Stimulated activated naive CD4-positive, alpha-beta T cell (primary cell): ENCODE data around the gene ST14.

Experiments used
- DNase-seq, 6 experiments: peaks; one replicate each; lab custom pipeline; 2025; lab: John Stamatoyannopoulos, UW

ST14 gene

GRCh38 chr11:130136107-130136506, 23.5 kb upstream of the ST14 start:
- DNase-seq, result no peak

- no peak for DNase-seq
Measured at GRCh38 chr11:130137999-130138398, 21.6 kb upstream of the ST14 start.

GRCh38 chr11:130139401-130139800, 20.2 kb upstream of the ST14 start:
- no peak for DNase-seq

- no peak for DNase-seq
Measured at GRCh38 chr11:130141561-130142341, 17.8 kb upstream of the ST14 start.

GRCh38 chr11:130144141-130144540, 15.4 kb upstream of the ST14 start:
- no peak for DNase-seq

- DNase-seq, result no peak
Measured at GRCh38 chr11:130144861-130145281, 14.7 kb upstream of the ST14 start.

GRCh38 chr11:130145311-130145812, 14.2 kb upstream of the ST14 start:
- DNase-seq, result no peak

- DNase-seq, result no peak
Measured at GRCh38 chr11:130145975-130146776, 13.4 kb upstream of the ST14 start.

- DNase-seq, result peak in 1 of 6 experiments; percentile 5
Measured at GRCh38 chr11:130146796-130147195, 12.8 kb upstream of the ST14 start.

GRCh38 chr11:130148796-130149326, 10.7 kb upstream of the ST14 start:
- no peak for DNase-seq

- no peak for DNase-seq
Measured at GRCh38 chr11:130150790-130151189, 8.8 kb upstream of the ST14 start.

GRCh38 chr11:130151196-130151595, 8.4 kb upstream of the ST14 start:
- no peak for DNase-seq

- no peak for DNase-seq
Measured at GRCh38 chr11:130156108-130157022, 3.2 kb upstream of the ST14 start.

GRCh38 chr11:130157101-130157500, 2.5 kb upstream of the ST14 start:
- no peak for DNase-seq

- no peak for DNase-seq
Measured at GRCh38 chr11:130157840-130158239, 1.7 kb upstream of the ST14 start.

GRCh38 chr11:130159139-130159538, 443 bp upstream of the ST14 start:
- DNase-seq, result no peak

GRCh38 chr11:130160498-130161155, 1.0 kb downstream of the ST14 start:
- DNase-seq, result no peak

GRCh38 chr11:130161441-130162145, 2.0 kb downstream of the ST14 start:
- no peak for DNase-seq

GRCh38 chr11:130162733-130163132, 3.2 kb downstream of the ST14 start:
- no peak for DNase-seq
